ENCODE data around the gene HRH1.

DNA sequence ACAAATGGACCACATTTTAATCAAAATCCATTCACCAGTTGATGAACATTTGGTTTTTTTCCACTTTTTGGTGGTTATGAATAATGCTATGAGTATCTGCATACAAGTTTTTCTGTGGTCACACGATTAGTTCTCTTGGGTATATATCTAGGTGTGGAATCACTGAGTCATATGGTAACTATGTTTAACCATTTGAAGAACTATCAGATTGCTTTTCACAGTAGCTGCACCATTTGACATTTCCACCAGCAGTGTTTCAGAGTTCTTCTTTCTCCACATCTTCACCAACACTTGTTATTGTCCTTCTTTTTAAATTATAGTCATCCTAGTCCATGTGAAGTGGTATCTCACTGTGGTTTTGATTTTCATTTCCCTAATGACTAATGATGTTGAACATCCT, 84.6 kb downstream of the HRH1 start:
- TF ChIP-seq POLR2A (IDR thresholded peaks at IDR 0.05) (no peak), POLR2AphosphoS5 (IDR thresholded peaks at IDR 0.05) (no peak)
- TF ChIP-seq, protein P1, sequence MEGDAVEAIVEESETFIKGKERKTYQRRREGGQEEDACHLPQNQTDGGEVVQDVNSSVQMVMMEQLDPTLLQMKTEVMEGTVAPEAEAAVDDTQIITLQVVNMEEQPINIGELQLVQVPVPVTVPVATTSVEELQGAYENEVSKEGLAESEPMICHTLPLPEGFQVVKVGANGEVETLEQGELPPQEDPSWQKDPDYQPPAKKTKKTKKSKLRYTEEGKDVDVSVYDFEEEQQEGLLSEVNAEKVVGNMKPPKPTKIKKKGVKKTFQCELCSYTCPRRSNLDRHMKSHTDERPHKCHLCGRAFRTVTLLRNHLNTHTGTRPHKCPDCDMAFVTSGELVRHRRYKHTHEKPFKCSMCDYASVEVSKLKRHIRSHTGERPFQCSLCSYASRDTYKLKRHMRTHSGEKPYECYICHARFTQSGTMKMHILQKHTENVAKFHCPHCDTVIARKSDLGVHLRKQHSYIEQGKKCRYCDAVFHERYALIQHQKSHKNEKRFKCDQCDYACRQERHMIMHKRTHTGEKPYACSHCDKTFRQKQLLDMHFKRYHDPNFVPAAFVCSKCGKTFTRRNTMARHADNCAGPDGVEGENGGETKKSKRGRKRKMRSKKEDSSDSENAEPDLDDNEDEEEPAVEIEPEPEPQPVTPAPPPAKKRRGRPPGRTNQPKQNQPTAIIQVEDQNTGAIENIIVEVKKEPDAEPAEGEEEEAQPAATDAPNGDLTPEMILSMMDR (IDR thresholded peaks at IDR 0.05) = no peak

Data from prostate gland (tissue), 2 donors.